GM23338 (cell line): ENCODE data around the gene PPP5C. TPM values are rescaled to one million over a fixed set of nuclear protein-coding genes. Genes with fewer than 3 reads are reported as not detected.

Experiments
- ATAC-seq: fragments of 200-7000 bp; cut with Tn5 transposase; 3 replicates; pipeline ENCODE4 v1.9.1; 2020
- DNase-seq: peaks from one replicate; pipeline ENCODE4 v3.0.0-alpha.2; 2015; ENCODE audit warnings: low spot score
- H2AFZ ChIP-seq: fragments of 200-600 bp; sonication (generic); 2 replicates; pipeline ENCODE4 v1.8.0; 2016; ENCODE audit warnings: antibody characterized with exemption, mild to moderate bottlenecking, moderate library complexity
- H3F3A ChIP-seq: fragments of 200-600 bp; sonication (generic); replicated peaks from 2 replicates; pipeline ENCODE4 v1.8.0; 2017; ENCODE audit warnings: antibody characterized with exemption, mixed run types, low read depth
- H3K27ac ChIP-seq: fragments of 200-600 bp; sonication (generic); 2 replicates; pipeline ENCODE4 v1.6.1; 2016; ENCODE audit warnings: low read depth
- H3K27me3 ChIP-seq: fragments of 200-600 bp; sonication (generic); 2 replicates; pipeline ENCODE4 v1.8.0; 2016; ENCODE audit warnings: mild to moderate bottlenecking, mixed run types, moderate library complexity; ENCODE audit not compliant: insufficient read depth
- H3K36me3 ChIP-seq: fragments of 200-600 bp; sonication (generic); 2 replicates; pipeline ENCODE4 v1.8.0; 2016; ENCODE audit warnings: mild to moderate bottlenecking; ENCODE audit not compliant: insufficient read depth
- H3K4me1 ChIP-seq: fragments of 200-600 bp; sonication (generic); 2 replicates; pipeline ENCODE4 v1.8.0; 2016; ENCODE audit warnings: mild to moderate bottlenecking, moderate library complexity; ENCODE audit not compliant: insufficient read depth
- H3K4me2 ChIP-seq: fragments of 200-600 bp; sonication (generic); 2 replicates; pipeline ENCODE4 v1.7.1; 2017; ENCODE audit warnings: mixed run types
- H3K4me3 ChIP-seq: fragments of 200-600 bp; sonication (generic); 2 replicates; pipeline ENCODE4 v1.6.1; 2016; ENCODE audit warnings: mixed run types
- H3K79me2 ChIP-seq: fragments of 200-600 bp; sonication (generic); replicated peaks from 2 replicates; pipeline ENCODE4 v1.8.0; 2017; ENCODE audit warnings: mild to moderate bottlenecking; ENCODE audit not compliant: insufficient read depth
- H3K9me2 ChIP-seq: fragments of 200-600 bp; sonication (generic); 2 replicates; pipeline ENCODE4 v1.8.0; 2017; ENCODE audit not compliant: insufficient read depth
- H4K20me1 ChIP-seq: fragments of 200-600 bp; sonication (generic); replicated peaks from 2 replicates; pipeline ENCODE4 v1.8.0; 2017; ENCODE audit warnings: mild to moderate bottlenecking; ENCODE audit not compliant: insufficient read depth
- H3K27ac Mint-ChIP-seq: 2 replicates; pipeline ENCODE4 v1.8.0; 2020; ENCODE audit warnings: inconsistent platforms, mild to moderate bottlenecking, moderate library complexity, mixed read lengths
- H3K27me3 Mint-ChIP-seq: 3 replicates; pipeline ENCODE4 v1.8.0; 2022; ENCODE audit warnings: low read depth, mild to moderate bottlenecking, moderate library complexity, mixed read lengths, inconsistent platforms; ENCODE audit not compliant: insufficient read depth, poor library complexity
- H3K36me3 Mint-ChIP-seq: 3 replicates; pipeline ENCODE4 v1.8.0; 2021; ENCODE audit warnings: low read depth, mild to moderate bottlenecking, inconsistent platforms, moderate library complexity, mixed read lengths
- H3K4me1 Mint-ChIP-seq: 3 replicates; pipeline ENCODE4 v1.8.0; 2020; ENCODE audit warnings: mild to moderate bottlenecking, inconsistent platforms, mixed read lengths
- H3K4me3 Mint-ChIP-seq: 3 replicates; pipeline ENCODE4 v1.8.0; 2021; ENCODE audit warnings: moderate library complexity, mild to moderate bottlenecking, inconsistent platforms, mixed read lengths
- H3K9me3 Mint-ChIP-seq: 3 replicates; pipeline ENCODE4 v1.8.0; 2020; ENCODE audit warnings: moderate library complexity, mild to moderate bottlenecking, inconsistent platforms, mixed read lengths
- CREB1 ChIP-seq: fragments of 250-450 bp; sonication (Bioruptor Pico); IDR thresholded peaks from 2 replicates; pipeline ENCODE4 v1.5.0; 2020; ENCODE audit warnings: low read depth, mild to moderate bottlenecking, moderate library complexity
- ETS1 ChIP-seq: IDR thresholded peaks from 2 replicates; pipeline ENCODE4 v1.6.1; 2016; ENCODE audit warnings: antibody characterized with exemption
- EZH2phosphoT487 ChIP-seq: fragments of 200-600 bp; sonication (generic); IDR thresholded peaks from one replicate; pipeline ENCODE4 v1.8.1; 2018; ENCODE audit warnings: antibody characterized with exemption; ENCODE audit not compliant: unreplicated experiment
- JUNB ChIP-seq: IDR thresholded peaks from one replicate; pipeline ENCODE4 v1.6.1; 2016; ENCODE audit warnings: antibody characterized with exemption; ENCODE audit not compliant: unreplicated experiment
- POLR2AphosphoS5 ChIP-seq: IDR thresholded peaks from 2 replicates; pipeline ENCODE4 v1.6.1; 2016; ENCODE audit warnings: antibody characterized with exemption, low read depth
- REST ChIP-seq: IDR thresholded peaks from one replicate; pipeline ENCODE4 v1.6.1; 2018; ENCODE audit warnings: antibody characterized with exemption; ENCODE audit not compliant: unreplicated experiment
- STAT1 ChIP-seq: IDR thresholded peaks from one replicate; pipeline ENCODE4 v1.6.1; 2016; ENCODE audit warnings: antibody characterized with exemption; ENCODE audit not compliant: unreplicated experiment
- ZNF114 ChIP-seq: fragments of 250-450 bp; sonication (Bioruptor Pico); IDR thresholded peaks from 2 replicates; pipeline ENCODE4 v1.5.0; 2020; ENCODE audit warnings: mild to moderate bottlenecking, moderate library complexity
- ZNF331 ChIP-seq: fragments of 250-450 bp; sonication (Bioruptor Pico); IDR thresholded peaks from 2 replicates; pipeline ENCODE4 v1.5.0; 2020; ENCODE audit warnings: low read depth, mild to moderate bottlenecking, moderate library complexity
- polyA plus RNA-seq: library from polyadenylated mRNA; unstranded; fragments of >200 nt; fragmentation: Nextera tagmentation; extraction: Ambion mirVana; gene quantifications from 2 replicates; pipeline ENCODE4 v1.2.1, GENCODE V29; 2016
- total RNA-seq: library from RNA; depleted of rRNA; stranded (reverse); fragments of >200 nt; shearing (Covaris generic); gene quantifications from 2 replicates; pipeline ENCODE4 v1.2.3, GENCODE V29; 2014

The PPP5C gene
- total and polyA plus RNA-seq, 2 experiments from 2014 or later = 51.6 to 123 TPM

GRCh38 chr19:46426035-46426505 lies 79.2 kb downstream of the PPP5C start:
- peak overlapping the region; percentile 90 for H3K4me2 ChIP-seq
- H3K4me3 ChIP-seq = peak overlapping the region; percentile 77
- H3K9me3 Mint-ChIP-seq = no peaks in the 10 kb centered on the region
- TF ChIP-seq EZH2phosphoT487 = no peak
- no peak for TF ChIP-seq REST
- no peak for TF ChIP-seq STAT1
- TF ChIP-seq JUNB = no peak
- H2AFZ ChIP-seq = peak overlapping the region; percentile 99
- no peak overlapping the region for H3K27ac ChIP-seq
- H3K27me3 Mint-ChIP-seq = peaks cover 13% of the 10 kb centered on the region
- H3F3A ChIP-seq = no peaks in the 10 kb centered on the region
- peaks cover 23% of the 10 kb centered on the region for H3K4me1 Mint-ChIP-seq
- no peaks in the 10 kb centered on the region for H4K20me1 ChIP-seq
- H3K79me2 ChIP-seq = no peaks in the 10 kb centered on the region
- peaks cover 11% of the 10 kb centered on the region for H3K4me1 ChIP-seq
- peak; percentile 46 for ATAC-seq
- H3K4me3 Mint-ChIP-seq = peak overlapping the region; percentile 88
- H3K9me2 ChIP-seq = no peaks in the 10 kb centered on the region
- no peaks in the 10 kb centered on the region for H3K36me3 Mint-ChIP-seq
- no peaks in the 10 kb centered on the region for H3K36me3 ChIP-seq
- H3K27ac Mint-ChIP-seq = no peak overlapping the region
- H3K27me3 ChIP-seq = no peaks in the 10 kb centered on the region
- no peak for DNase-seq

- no peak overlapping the region for H3K27ac ChIP-seq
- H3K9me3 Mint-ChIP-seq = no peaks in the 10 kb centered on the region
- H3K9me2 ChIP-seq = no peaks in the 10 kb centered on the region
- H3K4me3 Mint-ChIP-seq = peak overlapping the region; percentile 88
- no peaks in the 10 kb centered on the region for H3K36me3 ChIP-seq
- ATAC-seq (peak; percentile 81), DNase-seq (peak; percentile 94)
- H3K4me3 ChIP-seq = peak overlapping the region; percentile 77
- H3K4me1 ChIP-seq = peaks cover 11% of the 10 kb centered on the region
- H3K27me3 ChIP-seq = no peaks in the 10 kb centered on the region
- no peaks in the 10 kb centered on the region for H3K36me3 Mint-ChIP-seq
- TF ChIP-seq POLR2AphosphoS5 (peak; percentile 38; the same call in 1 of the 2 replicates), ZNF331 (no peak), ZNF114 (no peak), CREB1 (CRISPR knock-in tag) (no peak), ETS1 (no peak), STAT1 (no peak)
- H3F3A ChIP-seq = no peaks in the 10 kb centered on the region
- H3K4me2 ChIP-seq = peak overlapping the region; percentile 90
- H4K20me1 ChIP-seq = no peaks in the 10 kb centered on the region
- H3K79me2 ChIP-seq = no peaks in the 10 kb centered on the region
- H3K4me1 Mint-ChIP-seq = peaks cover 23% of the 10 kb centered on the region
- peak overlapping the region; percentile 99 for H2AFZ ChIP-seq
- peaks cover 13% of the 10 kb centered on the region for H3K27me3 Mint-ChIP-seq
- no peak overlapping the region for H3K27ac Mint-ChIP-seq
These were observed 79.7 kb downstream of the PPP5C start for GRCh38 chr19:46426506-46427162.
